GM19240 (cell line): ENCODE data around the gene ZSCAN2.
"Not testable (repeated sequence)": the region's sequence is repeated elsewhere in the genome, so short reads cannot be mapped to it uniquely, and the experiment has no call there.

Source experiments
- DNase-seq: peaks from one replicate; pipeline ENCODE4 v3.0.0; 2011; ENCODE audit warnings: low spot score; ENCODE audit not compliant: insufficient read length

The ZSCAN2 gene

DNA sequence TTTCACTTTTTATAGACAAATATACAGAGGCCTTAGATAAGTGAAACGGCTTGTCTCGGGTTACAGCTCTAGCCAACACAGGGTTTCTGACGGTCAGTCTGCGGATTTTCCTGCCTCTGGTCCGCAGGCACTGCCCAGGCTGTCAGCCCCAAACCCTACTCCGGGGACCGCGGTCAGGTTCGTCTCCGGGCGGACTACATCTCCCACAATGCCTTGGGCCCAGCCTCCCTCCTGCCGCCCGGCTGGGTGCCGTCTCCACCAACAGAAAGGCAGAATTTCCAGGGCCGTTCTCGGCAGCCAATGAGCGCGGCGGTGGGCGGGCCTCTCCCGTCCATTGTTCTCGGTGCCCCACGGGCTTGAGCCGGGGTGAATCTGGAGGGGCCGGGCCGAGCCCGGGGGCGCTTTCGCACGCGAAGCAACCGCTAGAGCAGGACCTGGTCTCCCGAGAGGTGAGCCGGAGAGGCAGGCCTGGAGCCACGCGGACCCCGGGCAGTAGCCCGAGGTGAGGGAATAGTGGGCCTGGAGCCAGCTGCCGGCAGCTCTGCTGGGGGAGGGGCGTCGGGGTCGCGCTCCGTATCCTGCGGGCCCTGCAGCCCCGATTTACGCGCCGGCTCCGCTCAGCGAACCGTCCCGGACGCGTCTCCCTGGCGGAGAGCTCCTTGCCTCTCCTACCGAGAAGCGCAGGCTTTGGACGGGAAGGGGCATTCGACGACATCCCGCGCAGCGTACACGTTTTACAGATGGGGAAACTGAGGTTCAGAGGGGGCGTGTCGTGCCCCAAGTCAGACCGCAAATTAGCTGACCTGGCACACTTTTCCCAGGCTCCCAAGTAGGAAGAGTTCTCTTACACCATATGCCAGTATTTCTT is at the start of gene ZSCAN2:
TSS of gene ZSCAN2 (plus strand) at position 323 of the 868 bp plus-strand sequence. CDS start 2,919 bp downstream, outside the sequence.
- DNase-seq = peak; percentile 91

GRCh38 chr15:84551624-84552023 is 49.2 kb upstream of the ZSCAN2 start:
- not testable (repeated sequence) for DNase-seq

DNA sequence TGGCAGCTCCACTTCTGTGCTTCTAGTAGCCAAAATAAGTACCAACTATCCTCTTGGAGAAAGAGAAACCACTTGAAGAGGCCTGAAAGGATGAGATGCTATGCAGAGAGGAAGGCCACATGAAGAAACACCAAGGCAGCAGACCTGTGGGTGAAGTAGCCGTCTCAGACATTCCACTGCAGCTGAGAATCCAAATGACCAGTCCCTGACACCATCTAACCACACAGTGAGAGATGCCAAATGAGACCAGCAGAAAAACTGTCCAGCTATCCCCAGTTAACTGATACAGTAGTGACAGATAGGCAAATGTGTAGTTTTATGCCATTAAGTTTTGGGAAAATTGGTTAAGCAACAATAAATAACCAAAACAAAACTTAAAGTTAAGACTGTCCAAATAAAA is 47.9 kb upstream of the ZSCAN2 start:
- DNase-seq = no peak

DNA sequence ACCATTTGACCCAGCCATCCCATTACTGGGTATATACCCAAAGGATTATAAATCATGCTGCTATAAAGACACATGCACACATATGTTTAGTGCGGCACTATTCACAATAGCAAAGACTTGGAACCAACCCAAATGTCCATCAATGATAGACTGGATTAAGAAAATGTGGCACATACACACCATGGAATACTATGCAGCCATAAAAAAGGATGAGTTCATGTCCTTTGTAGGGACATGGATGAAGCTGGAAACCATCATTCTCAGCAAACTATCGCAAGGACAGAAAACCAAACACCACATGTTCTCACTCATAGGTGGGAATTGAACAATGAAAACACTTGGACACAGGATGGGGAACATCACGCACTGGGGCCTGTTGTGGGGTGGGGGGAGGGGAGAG is 44.1 kb upstream of the ZSCAN2 start:
- DNase-seq = not testable (repeated sequence)

- not testable (repeated sequence) for DNase-seq
Observed at GRCh38 chr15:84568021-84568420, 32.8 kb upstream of the ZSCAN2 start.

DNA sequence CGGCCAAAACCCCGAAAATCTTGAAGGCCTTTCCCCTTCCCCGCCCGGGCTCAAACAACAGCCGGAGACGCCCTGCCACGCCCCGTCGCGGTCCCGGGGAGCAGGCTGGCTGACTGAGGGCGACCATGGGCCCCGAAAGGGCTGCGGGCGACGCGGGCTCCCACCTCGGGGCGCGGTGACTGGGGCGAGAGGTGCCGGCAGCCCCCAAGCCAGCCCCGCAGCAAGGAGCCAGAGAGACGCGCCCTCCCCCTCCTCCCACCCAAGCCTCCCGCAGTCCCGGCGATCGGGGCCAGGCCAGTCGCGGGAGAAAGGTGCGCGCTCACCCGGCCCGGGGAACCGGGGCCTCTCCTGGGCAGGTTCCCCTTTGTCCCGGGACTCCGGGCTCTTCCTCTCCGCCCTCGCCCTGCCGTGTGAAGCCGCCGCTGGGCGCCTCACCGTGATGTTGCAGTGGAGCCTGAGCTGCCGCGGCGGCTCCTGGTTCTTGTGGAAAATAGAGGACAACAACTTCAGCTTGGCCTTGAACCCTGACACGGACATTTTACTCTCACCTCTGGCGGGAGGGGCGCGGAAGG is 30.6 kb upstream of the ZSCAN2 start:
- DNase-seq = peak; percentile 2

DNA sequence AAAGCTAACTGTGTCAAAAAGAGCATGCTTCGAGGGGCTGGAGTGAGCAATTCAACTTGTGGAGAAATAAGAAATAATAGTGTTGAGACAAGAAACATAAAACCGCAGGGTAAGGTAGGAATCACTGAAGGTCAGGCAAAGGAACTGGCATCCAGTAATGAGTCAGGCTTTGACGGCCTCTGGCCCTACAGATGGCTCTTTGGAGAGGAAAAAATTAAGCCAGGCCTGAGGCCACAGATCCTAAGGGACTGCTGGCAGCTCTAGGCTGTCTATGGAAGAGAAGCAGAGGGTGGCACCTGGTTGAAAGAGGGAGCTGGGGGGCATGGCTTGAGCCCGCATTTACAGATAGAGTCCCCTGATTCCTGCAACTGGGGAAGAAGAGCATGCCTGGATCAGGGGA is 28.6 kb upstream of the ZSCAN2 start:
- DNase-seq = no peak

- no peak for DNase-seq
Observed at GRCh38 chr15:84575493-84575892, 25.3 kb upstream of the ZSCAN2 start.

DNA sequence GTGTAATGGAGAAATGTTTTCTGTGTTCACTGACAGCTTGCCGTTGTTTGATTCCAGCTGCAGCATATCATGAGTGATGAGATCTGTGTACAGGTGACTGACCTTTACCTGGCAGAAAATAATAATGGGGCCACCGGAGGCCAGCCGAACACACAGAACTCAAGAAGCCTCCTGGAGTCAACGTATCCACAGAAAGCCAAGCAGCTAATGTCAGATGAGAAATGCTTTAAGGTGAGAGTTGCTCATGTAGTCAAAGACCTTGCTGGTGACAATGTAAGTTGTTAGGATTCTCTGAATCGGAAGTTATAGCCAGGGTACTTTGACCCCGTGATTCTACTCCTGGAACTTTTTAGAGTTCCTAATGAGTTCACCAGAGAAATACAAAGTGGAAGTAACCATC is 22.9 kb upstream of the ZSCAN2 start:
- not testable (repeated sequence) for DNase-seq

- not testable (repeated sequence) for DNase-seq
Observed at GRCh38 chr15:84579261-84579721, 21.5 kb upstream of the ZSCAN2 start.

DNA sequence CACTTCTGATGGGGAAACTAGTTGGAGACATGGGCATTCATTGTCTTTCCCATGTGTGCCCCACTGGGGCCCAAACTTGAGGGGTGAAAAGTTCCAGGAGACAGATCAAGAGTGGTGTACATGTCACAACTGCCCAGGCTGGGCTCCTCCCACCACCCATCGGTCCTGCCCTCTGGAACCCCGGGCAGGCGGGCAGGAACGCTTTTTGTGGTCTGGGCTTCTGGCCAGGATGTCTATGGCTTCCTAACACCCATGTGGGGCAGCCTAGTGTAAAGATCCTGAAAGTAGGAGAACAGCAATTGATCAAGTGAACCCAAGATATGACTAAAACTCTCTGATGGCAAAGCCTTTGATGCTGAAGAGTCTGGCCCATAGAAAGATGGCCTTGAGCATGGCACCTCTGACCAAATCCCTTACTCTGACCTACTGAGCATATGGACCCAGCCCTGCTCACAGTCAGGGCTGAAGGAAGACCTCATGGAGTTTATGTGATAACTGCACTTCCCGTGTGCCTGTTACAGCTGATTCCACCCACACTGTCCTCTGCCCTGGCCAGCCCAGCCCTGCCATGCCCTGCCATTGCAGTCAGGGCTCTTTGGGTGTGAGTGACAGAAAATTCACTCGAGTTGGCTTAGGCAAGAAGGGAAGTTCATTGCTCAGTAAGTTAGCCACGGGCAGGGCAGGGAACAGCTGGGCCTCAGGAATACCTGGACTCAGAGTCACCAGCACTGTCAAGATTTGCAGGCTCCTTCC is 19.0 kb upstream of the ZSCAN2 start:
- DNase-seq = not testable (repeated sequence)

DNA sequence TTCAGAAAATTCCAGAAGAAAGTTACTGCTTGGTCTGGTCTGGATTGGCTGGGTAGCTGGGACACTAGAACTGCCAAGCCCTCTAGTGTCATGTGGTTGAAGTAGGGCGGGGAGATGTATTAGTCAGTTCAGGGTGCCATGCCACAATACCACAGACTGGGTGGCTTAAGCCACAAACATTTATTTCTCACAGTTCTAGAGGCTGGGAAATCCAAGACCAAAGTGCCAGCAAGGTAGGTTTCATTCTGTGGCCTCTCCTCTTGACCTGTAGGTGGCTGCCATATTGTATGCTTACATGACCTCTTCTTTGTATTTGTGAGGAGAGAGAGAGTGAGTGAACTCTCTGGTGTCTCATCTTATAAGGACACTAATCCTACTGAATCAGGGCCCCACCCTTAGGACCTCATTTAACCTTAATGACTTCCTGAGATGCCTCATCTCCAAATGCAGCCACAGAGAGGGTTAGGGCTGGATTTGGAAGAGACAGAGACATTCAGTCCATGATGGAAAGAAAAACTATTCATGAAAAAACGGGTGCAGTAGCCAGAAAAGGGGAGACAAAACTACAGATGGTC is 18.1 kb upstream of the ZSCAN2 start:
- no peak for DNase-seq

DNA sequence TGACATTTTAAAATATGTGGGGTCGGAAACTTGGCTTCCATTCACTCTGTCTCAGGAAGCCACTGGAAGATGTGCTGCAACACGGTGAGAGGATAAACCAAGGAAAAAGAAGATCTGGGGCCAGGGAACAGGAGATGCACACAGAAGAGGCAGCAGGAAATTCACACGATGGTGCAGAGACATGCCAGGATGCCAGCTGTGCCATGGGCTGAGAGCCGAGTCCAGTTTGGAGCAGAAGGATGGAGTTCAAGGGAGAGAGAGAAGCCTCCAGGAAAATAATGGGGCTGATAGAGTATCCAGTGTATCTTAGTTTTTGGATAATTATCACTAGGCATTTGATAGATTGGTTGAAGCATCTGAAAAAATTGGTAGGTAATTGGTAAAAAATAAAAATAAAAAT is 16.9 kb upstream of the ZSCAN2 start:
- not testable (repeated sequence) for DNase-seq

DNA sequence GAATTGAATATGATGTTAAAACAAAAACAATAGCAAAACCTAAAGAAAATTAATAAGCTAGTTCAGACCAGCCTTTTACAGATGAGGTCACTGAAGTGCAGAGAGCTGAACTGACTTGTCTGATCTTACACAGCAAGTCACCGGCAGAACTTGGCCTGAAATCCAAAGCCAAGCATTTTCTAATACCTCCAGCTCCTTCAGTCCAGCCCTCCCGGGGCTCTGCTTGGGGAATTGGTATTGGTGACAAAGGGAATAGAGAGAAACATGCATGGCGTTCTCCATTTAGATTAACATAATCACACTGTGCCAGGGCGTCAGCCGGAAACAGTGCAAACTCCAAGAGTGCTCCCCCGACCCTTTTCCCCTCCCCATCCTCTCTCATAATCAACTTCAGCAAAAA is 14.1 kb upstream of the ZSCAN2 start:
- DNase-seq = no peak

DNA sequence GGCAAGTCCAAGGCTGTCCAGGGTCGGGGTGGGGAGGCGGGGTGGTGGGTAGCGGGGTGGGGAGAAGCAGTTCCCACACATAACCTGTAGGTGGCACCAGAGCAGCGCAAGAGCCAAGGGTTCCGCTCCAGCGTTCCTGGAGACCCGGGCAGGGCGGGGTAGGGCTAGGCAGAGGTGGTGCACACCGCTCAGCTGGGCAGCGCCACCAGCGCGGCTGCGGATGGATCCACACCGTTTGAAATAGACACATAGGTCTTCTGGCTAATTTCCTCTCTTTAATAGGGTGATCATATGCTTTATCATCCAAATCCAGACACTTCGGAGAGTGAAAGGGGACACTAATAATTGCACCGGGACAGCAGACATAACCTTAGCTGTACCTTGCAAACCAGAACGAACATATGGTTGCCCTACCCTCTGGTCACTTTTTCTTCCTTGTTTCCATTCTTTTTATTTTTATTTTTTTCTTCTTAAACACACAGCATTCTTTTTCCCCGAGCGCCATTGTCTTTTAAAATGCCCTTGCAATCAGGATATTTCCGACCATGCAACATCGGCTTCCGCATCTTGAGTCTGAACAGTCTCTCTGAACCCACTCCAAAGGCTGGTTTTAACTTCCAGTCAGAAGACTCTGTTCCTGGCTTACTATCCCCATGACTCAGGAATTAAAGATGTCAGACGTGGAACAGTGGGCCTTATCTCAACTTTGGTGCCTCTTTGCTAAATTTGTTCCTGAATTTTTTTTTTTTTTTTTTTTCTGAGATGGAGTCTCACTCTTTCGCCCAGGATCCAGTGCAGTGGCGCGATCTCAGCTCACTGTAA is 12.5 kb upstream of the ZSCAN2 start:
- DNase-seq = peak; percentile 75

GRCh38 chr15:84590406-84590805 is 10.4 kb upstream of the ZSCAN2 start:
- no peak for DNase-seq

DNA sequence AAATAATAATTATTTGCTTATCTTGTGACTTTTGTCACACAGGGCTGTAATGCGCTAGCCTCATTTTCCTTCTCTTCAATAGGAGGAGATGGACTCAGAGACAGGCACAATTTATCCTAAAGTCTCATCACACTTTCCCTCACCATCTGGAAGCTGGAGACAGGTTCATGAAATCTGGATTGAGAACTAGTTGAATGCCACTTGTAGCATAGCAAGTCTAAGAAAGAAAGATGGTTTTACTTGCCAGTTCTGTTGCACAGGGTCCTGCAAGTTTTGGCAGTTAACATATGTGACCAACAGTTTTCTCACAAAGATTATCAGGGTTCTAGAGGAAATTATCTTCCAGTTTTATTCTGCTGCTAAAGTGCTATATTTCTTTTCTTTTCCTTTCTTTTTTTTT is 9.0 kb upstream of the ZSCAN2 start:
- DNase-seq = no peak

- DNase-seq = no peak
Observed at GRCh38 chr15:84594617-84595290, 6.1 kb upstream of the ZSCAN2 start.

DNA sequence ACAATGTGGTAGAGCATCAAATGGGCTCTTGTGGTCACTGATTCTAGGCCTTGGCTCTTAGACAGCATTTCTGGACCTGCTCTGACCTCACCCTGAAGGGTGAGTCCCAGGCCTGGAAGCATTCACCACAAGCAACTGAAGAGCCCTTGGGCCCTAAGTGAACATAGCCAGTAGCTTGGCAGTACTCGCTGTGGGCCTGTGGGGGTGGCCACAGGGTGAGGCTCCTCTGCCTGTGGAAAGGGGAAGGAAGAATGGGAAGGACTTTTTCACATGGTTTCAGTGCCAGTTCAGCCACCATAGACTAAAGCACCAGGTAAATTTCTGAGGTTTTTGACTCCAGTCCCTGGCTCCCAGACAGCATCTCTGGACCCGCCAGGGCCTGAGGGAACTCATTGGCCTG is 5.1 kb upstream of the ZSCAN2 start:
- no peak for DNase-seq

- DNase-seq = no peak
Observed at GRCh38 chr15:84597296-84597695, 3.5 kb upstream of the ZSCAN2 start.
